Endodermal cell (in vitro differentiated cells): ENCODE data around the gene SPATA20. TPM values are rescaled to one million over a fixed set of nuclear protein-coding genes. Genes with fewer than 3 reads are reported as not detected.

Experiments used
- DNase-seq: peaks from one replicate; pipeline ENCODE4 v3.0.0-alpha.2; 2017
- H3K27ac ChIP-seq: 2 replicates; pipeline ENCODE4 v1.5.1; 2013; ENCODE audit warnings: mild to moderate bottlenecking, low read depth, low read length, moderate library complexity
- H3K27me3 ChIP-seq: 2 replicates; pipeline ENCODE4 v1.6.1; 2013; ENCODE audit warnings: mild to moderate bottlenecking, low read length, moderate library complexity; ENCODE audit not compliant: insufficient read depth, control insufficient read depth, poor library complexity, severe bottlenecking
- H3K36me3 ChIP-seq: 2 replicates; pipeline ENCODE4 v1.7.0; 2013; ENCODE audit warnings: mild to moderate bottlenecking, low read length, moderate library complexity; ENCODE audit not compliant: control insufficient read depth, insufficient read depth
- H3K4me1 ChIP-seq: one replicate; pipeline ENCODE4 v1.7.0; 2013; ENCODE audit warnings: low read length; ENCODE audit not compliant: control insufficient read depth, insufficient read depth
- H3K4me3 ChIP-seq: 2 replicates; pipeline ENCODE4 v1.5.1; 2013; ENCODE audit warnings: mild to moderate bottlenecking, low read length, moderate library complexity
- H3K9ac ChIP-seq: 2 replicates; pipeline ENCODE4 v1.6.1; 2013; ENCODE audit warnings: mild to moderate bottlenecking, low read length, moderate library complexity; ENCODE audit not compliant: poor library complexity, severe bottlenecking; ENCODE audit errors: extremely low read depth
- H3K9me3 ChIP-seq: 2 replicates; pipeline ENCODE4 v1.6.1; 2013; ENCODE audit warnings: mild to moderate bottlenecking, low read length, moderate library complexity; ENCODE audit not compliant: control insufficient read depth
- H3K27ac Mint-ChIP-seq: 2 replicates; pipeline ENCODE4 v1.8.0; 2020; ENCODE audit warnings: mixed read lengths
- H3K27me3 Mint-ChIP-seq: 2 replicates; pipeline ENCODE4 v1.8.0; 2021; ENCODE audit warnings: mild to moderate bottlenecking, mixed read lengths; ENCODE audit not compliant: insufficient read depth
- H3K36me3 Mint-ChIP-seq: 2 replicates; pipeline ENCODE4 v1.8.0; 2020; ENCODE audit warnings: low read depth, mixed read lengths
- H3K4me1 Mint-ChIP-seq: 2 replicates; pipeline ENCODE4 v1.8.0; 2020; ENCODE audit warnings: mixed read lengths
- H3K4me3 Mint-ChIP-seq: 2 replicates; pipeline ENCODE4 v1.8.0; 2020; ENCODE audit warnings: mild to moderate bottlenecking, moderate library complexity, mixed read lengths
- H3K9me3 Mint-ChIP-seq: 2 replicates; pipeline ENCODE4 v1.8.0; 2020; ENCODE audit warnings: mild to moderate bottlenecking, mixed read lengths
- WGBS, 2 experiments: methylation state at CpG; one replicate each; pipeline versions ENCODE4 v1.1.5 to v1.1.7; 2013; ENCODE audit warnings: missing lambda C conversion rate in 2 of 2, mixed read lengths in 1 of 2; ENCODE audit not compliant: insufficient coverage in 1 of 2, insufficient read length in 1 of 2; 5-methylcytosine and 5-hydroxymethylcytosine counted together
- total RNA-seq, 2 donors: library from RNA; stranded (reverse); fragmentation: NEBNext Ultra II Directional in 1 of 2; extraction: Animal tissue kit (Norgen Biotek cat#: 25700) in 1 of 2; gene quantifications; 2 replicates in 1 of 2; 3 replicates in 1 of 2; pipeline ENCODE4 v1.2.1, GENCODE V29; 2021
- TF ChIP-seq, protein P1 (sequence below): fragments of 200-600 bp; sonication (generic); conservative IDR thresholded peaks from 2 replicates; pipeline ENCODE4 v1.5.0; 2021; ENCODE audit warnings: antibody characterized with exemption, mild to moderate bottlenecking

Gene SPATA20
- total RNA-seq, 2 donors from 2014 or later: 40.4 to 40.5 TPM

DNA sequence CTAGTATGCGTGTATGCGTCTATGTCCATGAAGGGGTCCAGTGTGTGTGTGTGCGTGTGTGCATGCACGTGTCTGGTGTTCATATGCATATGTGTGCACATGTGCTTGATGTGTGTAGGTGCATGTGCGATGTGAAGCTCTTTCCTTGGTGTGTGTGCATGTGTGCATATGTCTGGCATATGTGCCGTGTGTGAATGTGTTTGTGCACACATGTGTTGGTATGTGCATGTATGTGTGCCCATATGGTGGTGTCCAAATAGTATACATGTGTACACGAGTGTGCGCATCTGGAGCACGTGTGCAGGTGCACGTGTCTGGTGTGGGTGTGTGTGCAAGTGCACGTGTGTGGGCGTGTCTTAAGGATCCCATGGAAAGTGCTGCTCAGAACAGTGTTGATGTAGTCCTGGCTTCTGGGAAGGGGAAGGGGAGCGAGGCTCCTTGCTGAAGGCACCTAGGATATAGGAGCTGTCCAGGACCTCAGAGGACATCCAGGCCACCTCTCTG lies 30.5 kb downstream of the SPATA20 start:
- H3K4me3 Mint-ChIP-seq: no peak overlapping the region
- DNase-seq: no peak
- Histone ChIP-seq H3K9ac (no peak overlapping the region), H3K36me3 (no peaks in the 10 kb centered on the region), H3K4me1 (no peaks in the 10 kb centered on the region), H3K9me3 (no peaks in the 10 kb centered on the region), H3K4me3 (no peak overlapping the region), H3K27ac (no peak overlapping the region), H3K27me3 (no peaks in the 10 kb centered on the region)
- H3K36me3 Mint-ChIP-seq: no peaks in the 10 kb centered on the region
- no peak overlapping the region for H3K27ac Mint-ChIP-seq
- H3K9me3 Mint-ChIP-seq: no peaks in the 10 kb centered on the region
- peaks cover 9% of the 10 kb centered on the region for H3K27me3 Mint-ChIP-seq
- WGBS, 2 experiments: 85 to 92% methylated on average over 6 to 13 of the region's 13 CpGs
- H3K4me1 Mint-ChIP-seq: peaks cover 6% of the 10 kb centered on the region
- TF ChIP-seq, protein P1, sequence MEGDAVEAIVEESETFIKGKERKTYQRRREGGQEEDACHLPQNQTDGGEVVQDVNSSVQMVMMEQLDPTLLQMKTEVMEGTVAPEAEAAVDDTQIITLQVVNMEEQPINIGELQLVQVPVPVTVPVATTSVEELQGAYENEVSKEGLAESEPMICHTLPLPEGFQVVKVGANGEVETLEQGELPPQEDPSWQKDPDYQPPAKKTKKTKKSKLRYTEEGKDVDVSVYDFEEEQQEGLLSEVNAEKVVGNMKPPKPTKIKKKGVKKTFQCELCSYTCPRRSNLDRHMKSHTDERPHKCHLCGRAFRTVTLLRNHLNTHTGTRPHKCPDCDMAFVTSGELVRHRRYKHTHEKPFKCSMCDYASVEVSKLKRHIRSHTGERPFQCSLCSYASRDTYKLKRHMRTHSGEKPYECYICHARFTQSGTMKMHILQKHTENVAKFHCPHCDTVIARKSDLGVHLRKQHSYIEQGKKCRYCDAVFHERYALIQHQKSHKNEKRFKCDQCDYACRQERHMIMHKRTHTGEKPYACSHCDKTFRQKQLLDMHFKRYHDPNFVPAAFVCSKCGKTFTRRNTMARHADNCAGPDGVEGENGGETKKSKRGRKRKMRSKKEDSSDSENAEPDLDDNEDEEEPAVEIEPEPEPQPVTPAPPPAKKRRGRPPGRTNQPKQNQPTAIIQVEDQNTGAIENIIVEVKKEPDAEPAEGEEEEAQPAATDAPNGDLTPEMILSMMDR: no peak

GRCh38 chr17:50578173-50578572 lies 31.2 kb downstream of the SPATA20 start:
- Histone ChIP-seq H3K27me3 (no peaks in the 10 kb centered on the region), H3K27ac (no peak overlapping the region), H3K9ac (no peak overlapping the region), H3K9me3 (no peaks in the 10 kb centered on the region), H3K4me1 (no peaks in the 10 kb centered on the region), H3K36me3 (no peaks in the 10 kb centered on the region), H3K4me3 (no peak overlapping the region)
- TF ChIP-seq, protein P1: no peak
- no peak for DNase-seq
- H3K36me3 Mint-ChIP-seq: no peaks in the 10 kb centered on the region
- H3K4me1 Mint-ChIP-seq: peaks cover 6% of the 10 kb centered on the region
- H3K4me3 Mint-ChIP-seq: no peak overlapping the region
- no peak overlapping the region for H3K27ac Mint-ChIP-seq
- H3K9me3 Mint-ChIP-seq: no peaks in the 10 kb centered on the region
- H3K27me3 Mint-ChIP-seq: peaks cover 13% of the 10 kb centered on the region
- WGBS, 2 experiments: 92 to 96% methylated on average over 14 to 16 of the region's 16 CpGs

DNA sequence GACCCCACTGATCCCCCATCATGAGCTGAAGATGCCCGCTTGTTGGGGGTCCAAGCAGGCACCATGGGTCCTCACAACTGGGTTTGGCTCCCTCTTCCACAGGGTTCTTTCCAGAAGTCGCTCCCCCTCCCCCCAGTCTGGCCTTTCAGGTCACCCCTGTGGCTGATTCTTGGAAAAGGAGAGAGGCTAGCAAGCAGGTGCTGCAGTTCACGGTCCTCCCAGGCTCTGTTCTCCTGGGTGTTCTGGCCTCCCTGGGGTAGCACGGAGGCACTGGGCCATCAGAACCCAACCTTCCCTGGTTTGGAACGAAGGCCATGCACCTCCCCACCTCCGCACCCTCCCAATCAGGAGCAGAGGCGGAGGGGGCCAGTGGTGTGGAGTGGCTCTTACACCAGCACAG lies 32.4 kb downstream of the SPATA20 start:
- no peak for DNase-seq
- Histone ChIP-seq H3K27me3 (no peaks in the 10 kb centered on the region), H3K36me3 (no peaks in the 10 kb centered on the region), H3K9ac (no peak overlapping the region), H3K4me1 (no peaks in the 10 kb centered on the region), H3K9me3 (no peaks in the 10 kb centered on the region), H3K4me3 (no peak overlapping the region), H3K27ac (no peak overlapping the region)
- H3K27ac Mint-ChIP-seq: no peak overlapping the region
- H3K27me3 Mint-ChIP-seq: peaks cover 13% of the 10 kb centered on the region
- peaks cover 12% of the 10 kb centered on the region for H3K4me1 Mint-ChIP-seq
- TF ChIP-seq, protein P1: no peak
- WGBS, 2 experiments: 71 to 91% methylated on average over 1 to 7 of the region's 7 CpGs
- no peak overlapping the region for H3K4me3 Mint-ChIP-seq
- H3K36me3 Mint-ChIP-seq: no peaks in the 10 kb centered on the region
- H3K9me3 Mint-ChIP-seq: no peaks in the 10 kb centered on the region
